NCI-H2107 treated with DMSO at 0.1 percent for 48 hours (cell line): ENCODE data around the gene HPS1.

Source experiments
- DNase-seq: peaks from one replicate; lab custom pipeline; 2025; ENCODE audit not compliant: unreplicated experiment; lab: John Stamatoyannopoulos, UW

HPS1 gene

GRCh38 chr10:98370831-98371820 lies 75.6 kb downstream of the HPS1 start:
- no peak for DNase-seq

DNA sequence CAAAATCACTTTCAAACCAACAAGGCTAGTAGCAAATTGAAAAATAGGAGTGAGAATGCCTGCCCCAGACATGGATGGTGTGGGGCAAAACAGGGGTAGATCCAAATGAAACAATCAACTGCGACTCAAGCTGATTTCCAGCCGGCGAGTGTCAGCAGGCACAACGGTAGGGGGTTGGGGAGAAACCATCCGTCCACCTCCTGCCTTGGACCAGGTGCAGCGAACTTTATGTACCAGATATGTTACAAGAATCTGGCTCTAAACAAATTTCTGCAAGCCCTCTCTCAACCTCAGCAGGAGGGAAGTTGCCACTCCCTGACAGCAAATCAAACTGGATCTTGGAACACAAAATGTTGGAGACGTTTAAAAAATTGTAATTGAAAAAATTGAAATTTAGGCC lies 76.9 kb downstream of the HPS1 start:
- no peak for DNase-seq

DNA sequence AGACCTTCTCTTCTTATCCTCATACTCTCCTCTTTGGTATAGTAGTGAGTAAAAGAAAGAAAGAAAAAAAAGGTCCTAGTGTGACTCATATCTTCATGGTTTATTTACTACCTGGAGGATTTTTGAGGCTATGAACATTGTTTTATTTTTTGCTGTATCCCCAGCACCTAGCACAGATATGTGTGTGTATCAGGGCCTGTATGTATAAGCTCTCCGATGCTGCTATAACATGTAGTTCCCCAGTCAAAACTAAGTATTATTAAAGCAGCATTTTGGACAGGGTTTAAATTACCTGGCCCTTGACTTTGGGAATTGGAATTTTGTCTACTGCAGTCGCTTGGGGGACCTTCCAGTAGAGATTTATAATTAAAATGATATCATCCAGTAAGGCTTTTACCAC lies 78.1 kb downstream of the HPS1 start:
- no peak for DNase-seq

DNA sequence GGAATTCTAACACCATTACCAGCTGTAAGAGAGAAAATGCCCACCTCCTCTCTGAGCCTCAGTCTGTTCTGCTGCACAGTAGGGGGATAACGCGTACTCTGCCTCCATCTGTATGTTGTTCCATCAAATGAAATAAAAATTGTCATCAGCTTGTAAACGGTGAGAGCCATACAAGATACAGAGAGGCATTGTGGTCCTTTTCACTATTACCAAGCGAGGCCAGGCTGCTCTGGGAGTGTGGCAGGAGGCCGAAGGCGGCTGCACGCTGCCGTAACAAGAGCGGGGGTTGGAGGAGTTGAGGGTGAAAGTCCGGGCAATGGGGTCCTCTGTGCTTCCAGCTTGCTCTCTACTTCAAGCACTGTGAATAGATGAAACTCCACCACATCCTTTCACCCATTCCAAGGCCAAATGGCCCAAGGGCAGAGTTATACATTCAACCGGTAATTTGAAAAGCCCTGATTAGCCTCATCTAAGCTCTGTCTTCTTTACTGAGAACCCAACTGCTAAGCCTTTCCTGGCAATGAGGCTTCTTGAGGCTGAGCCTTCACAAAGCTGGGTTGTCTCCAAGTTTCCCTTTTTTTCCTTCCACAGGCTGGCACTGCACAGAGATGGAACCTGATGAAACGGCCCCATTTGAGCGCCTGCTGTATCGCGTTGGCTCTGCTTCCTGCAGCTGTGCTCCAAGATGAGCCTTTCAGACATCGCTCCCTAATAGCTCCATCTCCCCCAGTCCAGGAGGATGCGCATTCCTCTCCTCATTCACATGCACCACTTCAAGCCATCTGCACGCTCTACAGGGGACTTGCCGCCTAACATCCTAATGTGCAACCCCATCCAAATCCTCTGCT lies 78.9 kb downstream of the HPS1 start:
- DNase-seq: no peak
